ENCODE data around the gene CFAP251.
A peak's percentile ranks its signal among the peaks of the same experiment; 100 is the strongest.
"Not testable (repeated sequence)": the region's sequence is repeated elsewhere in the genome, so short reads cannot be mapped to it uniquely, and the experiment has no call there.

Gene CFAP251

DNA sequence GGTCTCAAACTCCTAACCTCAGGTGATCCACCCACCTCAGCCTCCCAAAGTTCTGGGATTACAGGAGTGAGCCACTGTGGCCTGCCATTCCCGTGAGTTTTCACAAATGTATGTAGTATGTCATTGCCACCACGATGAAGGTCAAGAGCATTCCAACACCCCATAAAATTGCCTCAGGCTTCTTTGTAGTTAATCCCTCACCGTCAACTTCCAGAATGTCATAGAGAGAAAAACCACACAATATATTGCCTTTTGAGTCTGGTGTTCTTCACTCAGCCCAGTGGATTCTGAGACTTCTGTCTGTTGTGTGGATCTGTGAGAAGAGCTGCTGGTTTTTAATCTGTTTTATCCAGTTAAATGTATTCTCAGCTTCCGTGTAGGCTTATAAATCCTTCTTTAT is 12.6 kb upstream of the CFAP251 start:
- no peak for DNase-seq

DNA sequence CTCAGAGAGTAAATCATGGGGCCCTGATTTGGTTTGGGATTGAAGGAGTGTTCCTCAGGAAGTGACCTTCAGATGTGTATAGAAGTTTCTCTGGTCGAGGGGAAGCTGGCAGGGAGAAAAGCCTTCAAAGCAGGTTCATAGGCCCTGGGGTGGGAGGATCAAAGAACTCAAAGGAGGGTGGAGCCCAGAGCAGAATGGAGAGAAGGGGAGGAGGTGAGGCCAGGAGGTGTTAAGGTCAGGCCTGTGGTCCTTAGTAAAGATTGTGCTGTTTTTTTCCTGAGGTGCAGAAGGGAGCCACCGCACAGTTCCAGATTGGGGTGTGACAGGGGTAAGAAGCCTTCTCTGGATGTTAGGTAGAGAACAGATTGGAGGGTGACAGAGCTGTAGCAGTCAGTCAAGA is 9.7 kb upstream of the CFAP251 start:
- DNase-seq = no peak

DNA sequence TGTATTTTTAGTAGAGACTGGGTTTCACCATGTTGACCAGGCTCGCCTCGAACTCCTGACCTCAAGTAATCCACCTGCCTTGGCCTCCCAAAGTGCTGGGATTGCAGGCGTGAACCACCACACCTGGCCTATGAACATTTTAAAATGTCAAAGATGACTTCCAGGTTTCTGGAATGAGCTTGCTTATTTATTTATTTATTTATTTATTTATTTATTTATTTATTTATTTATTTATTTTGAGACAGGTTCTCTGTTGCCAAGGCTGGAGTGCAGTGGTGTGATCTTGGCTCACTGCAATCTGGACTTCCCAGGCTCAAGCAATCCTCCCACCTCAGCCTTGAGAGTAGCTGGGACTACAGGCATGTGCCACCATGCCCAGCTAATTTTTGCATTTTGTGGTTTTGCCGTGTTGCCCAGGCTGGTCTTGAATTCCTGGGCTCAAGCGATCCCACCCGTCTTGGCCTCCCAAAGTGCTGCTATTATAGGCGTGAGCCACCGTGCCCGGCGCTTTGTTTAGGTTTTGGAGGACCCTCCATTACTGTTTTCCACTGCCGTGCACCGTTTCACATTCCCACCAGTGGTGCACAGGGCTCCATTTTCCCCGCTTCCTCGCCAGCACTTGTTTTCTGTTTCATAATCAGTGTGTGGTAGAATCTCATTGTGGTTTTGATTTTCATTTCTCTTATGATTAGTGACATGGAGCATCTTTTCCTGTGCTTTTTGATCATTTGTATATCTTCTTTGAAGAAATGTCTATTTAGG is 6.4 kb upstream of the CFAP251 start:
- peak; percentile 53 for DNase-seq

DNA sequence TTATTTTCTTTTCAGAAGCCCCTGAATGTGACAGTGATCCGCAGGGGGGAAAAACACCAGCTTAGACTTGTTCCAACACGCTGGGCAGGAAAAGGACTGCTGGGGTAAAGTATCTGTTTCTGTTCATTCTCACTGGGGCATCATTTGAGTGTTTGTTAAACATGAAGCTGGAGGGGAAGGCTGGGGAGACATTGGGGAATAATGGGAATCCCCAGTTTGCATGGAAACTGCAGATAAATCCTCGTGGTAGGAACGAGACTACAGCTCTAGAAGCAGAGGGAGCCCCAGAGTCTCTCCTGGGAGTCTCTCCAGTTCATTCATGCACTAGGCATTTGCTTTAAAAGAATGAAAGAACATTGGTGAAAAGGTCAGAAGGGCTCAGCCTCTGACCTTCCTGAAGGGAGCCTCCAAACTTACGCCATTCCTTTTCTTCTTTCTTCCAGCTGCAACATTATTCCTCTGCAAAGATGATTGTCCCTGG is 2.5 kb upstream of the CFAP251 start:
- DNase-seq = no peak

DNA sequence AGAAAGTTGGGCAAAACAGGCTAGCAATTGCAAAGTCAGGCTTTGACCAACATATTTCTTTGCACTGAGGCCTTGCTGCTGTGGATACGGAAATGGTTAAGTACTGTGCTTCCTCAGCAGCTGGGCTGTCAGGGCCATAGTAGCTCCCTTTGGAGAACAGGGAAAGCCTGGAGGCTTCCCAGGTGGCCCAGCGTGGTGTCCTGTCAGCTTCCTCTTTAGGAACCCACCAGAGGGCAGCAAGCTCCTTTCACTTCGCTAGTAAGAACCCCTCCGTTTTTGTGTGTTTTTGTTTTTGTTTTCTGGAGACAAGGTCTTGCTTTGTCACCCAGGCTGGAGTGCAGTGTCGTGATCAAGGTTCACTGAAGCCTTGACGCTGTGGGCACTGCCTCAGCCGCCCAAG is 1.7 kb upstream of the CFAP251 start:
- DNase-seq = no peak

DNA sequence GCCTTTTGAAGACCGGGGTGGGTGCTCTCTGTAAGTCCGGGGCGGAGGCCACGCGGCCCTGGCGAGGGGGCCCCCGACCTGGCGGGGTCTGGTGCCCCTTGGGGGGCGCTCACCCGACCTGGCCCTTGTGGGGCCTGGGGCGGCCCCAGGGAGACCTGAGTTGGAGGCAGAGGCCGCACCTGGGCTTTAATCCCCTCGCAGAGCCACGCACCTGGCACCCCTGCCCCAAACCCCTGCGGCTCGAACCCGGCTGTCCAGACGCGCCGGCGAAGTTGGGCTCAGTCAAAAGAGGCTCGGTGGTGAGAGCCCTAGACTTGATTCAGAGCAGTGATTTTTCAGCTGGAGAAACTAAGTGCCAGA is 267 bp downstream of the CFAP251 start:
- no peak for DNase-seq

DNA sequence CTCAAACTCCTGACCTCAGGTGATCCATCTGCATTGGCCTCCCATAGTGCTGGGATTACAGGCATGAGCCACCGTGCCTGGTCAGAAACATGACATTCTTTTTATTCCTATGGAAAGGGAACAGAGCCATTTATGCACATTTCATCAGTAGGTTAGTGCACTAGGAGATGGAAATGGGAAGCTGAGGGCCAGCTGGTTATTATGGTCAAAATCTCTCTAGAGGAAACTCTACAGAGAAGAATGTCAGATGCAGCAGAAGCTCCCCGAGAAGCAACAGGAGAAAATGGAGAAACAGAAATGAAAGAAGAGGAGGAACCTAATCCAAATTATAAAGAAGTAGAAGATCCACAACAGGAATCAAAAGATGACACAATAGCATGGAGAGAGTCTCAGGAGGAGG is 2.7 kb downstream of the CFAP251 start:
- no peak for DNase-seq

DNA sequence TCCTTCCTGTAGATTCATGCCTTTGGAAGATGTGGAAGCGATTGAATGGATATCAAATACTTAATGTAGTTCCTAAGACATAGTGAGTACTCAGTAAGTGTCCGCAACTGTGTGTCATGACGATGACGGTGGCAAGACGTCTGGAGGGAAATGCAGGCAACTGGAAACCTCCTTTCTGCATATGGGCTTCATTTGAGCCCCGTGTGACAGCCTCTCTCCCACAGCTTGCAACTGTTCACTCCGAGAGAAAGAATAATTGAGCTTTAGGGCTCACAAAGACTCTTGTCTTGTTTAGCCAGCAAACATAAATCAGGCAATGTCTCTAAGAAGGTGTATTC is 6.9 kb downstream of the CFAP251 start:
- DNase-seq = no peak

DNA sequence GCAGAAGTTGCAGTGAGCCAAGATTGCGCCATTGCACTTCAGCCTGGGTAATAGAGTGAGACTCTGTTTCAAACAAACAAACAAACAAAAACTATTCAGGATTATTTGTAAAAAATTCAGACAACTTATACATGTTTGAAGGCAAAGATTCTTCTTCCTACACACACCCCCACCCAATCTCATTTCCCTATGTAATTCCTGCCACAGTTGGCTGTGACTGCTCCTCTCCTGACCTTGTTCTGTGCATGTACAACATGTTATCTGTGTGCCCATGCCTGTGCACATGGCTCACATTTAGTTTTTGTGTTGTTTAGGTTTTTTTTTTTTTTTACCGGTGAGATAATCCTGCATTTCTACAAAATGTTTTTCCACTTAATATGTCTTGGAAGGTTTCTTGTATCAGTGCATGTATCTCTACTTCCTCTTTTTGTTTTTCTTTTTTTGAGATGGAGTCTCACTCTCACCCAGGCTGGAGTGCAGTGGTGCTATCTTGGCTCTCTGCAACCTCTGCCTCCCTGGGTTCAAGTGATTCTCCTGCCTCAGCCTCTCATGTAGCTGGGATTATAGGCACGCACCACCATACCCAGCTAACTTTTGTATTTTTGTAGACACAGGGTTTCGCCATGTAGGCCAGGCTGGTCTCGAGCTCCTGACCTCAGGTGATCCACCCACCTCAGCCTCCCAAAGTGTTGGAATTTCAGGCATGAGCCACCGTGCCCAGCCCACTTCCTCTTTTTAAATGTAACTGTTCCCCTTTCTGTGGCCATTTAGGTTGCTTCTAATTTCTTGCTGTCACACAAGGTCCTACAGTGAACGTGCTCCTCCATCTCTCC is 8.7 kb downstream of the CFAP251 start:
- DNase-seq = no peak

DNA sequence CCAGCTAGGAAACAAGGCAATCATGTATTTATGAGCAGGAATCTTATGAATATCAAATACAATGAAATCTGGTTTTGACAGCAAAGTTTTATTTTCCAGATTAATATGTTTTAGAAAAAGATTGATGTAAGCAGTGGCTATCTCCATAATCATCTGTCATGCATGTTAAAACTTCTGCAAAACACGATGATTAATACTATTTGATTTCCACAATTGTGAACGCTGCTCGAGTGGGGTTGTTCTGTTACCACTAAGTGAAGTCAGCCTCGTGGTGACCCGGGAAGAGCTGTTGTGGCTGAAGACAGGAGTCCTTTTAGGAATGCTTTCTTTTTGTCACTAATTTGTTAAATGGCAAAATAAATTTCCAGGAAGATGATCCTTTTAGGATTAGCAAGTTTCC is 9.4 kb downstream of the CFAP251 start:
- no peak for DNase-seq

DNA sequence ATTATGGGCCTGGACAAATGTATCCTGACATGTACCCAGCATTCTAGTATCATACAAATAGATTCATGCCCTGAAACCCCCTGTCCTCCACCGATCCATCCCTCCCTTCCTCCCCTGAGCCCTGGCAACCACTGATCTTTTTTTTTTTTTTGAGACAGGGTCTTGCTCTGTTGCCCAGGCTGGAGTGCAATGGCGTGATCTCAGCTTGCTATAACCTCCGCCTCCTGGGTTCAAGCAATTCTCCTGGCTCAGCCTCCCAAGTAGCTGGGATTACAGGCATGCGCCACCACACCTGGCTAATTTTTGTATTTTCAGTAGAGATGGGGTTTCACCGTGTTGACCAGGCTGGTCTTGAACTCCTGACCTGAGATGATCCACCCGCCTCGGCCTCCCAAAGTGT is 11.2 kb downstream of the CFAP251 start:
- DNase-seq = not testable (repeated sequence)

DNA sequence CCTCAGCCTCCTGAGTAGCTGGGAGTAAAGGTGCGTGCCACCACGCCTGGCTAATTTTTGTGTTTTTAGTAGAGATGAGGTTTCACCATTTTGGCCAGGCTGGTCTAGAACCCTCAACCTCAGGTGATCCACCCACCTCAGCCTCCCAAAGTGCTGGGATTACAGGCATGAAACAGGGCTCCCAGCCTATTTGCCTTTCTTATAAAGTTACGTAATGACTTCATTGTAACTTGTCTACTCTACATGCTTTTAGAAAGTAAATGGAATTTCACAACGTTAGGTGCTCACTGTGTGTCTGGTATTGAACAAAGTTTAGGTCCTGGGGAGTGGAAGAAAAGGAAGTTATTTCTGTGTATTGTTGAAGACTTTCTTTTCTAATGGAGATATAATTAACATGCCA is 12.5 kb downstream of the CFAP251 start:
- DNase-seq = no peak

DNA sequence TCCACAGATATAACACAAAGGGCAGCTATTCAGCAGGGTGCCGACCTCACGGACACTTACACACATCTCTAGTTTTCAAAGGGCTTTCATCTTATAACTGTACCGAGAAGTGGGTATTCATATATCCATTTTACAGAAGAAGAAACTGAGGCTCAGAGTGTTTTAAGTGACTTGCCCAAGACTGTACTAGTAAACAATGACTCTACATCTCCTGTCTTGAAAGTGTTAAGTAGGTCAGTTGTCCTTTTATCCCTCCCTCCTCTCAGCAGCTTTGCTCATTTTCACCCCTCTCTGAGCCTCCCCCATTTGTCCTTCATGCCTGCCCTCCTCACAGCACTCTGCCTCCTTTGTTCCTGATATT is 13.8 kb downstream of the CFAP251 start:
- no peak for DNase-seq

DNA sequence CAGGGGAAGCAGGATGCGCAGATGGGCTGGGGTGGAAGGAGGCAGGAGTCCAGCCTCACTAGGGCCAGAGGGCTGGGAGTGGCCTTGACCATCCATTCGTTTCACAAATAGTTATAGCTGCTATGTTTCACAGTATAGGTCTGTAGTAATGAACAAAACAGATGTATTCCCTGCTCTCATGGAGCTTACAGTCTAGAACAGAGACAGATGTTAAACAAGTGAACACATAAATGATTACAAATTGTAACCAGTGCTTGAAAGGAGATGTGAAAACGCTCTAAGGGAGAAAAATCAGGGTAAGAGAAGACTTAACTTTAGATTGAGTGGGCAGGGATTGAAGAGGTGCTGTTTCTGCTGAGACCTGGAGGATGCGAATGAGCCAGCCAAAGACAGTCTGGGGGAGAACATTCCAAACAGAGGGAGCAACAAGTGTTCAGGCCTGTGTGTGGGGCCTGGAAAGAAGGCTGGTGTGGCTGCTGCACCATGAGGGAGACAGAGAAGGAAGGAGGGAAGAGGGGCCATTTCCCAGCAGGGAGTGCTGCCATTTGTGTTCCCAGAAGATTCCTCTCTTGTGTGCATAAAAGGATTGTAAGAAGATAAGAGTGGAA is 14.6 kb downstream of the CFAP251 start:
- DNase-seq = no peak

DNA sequence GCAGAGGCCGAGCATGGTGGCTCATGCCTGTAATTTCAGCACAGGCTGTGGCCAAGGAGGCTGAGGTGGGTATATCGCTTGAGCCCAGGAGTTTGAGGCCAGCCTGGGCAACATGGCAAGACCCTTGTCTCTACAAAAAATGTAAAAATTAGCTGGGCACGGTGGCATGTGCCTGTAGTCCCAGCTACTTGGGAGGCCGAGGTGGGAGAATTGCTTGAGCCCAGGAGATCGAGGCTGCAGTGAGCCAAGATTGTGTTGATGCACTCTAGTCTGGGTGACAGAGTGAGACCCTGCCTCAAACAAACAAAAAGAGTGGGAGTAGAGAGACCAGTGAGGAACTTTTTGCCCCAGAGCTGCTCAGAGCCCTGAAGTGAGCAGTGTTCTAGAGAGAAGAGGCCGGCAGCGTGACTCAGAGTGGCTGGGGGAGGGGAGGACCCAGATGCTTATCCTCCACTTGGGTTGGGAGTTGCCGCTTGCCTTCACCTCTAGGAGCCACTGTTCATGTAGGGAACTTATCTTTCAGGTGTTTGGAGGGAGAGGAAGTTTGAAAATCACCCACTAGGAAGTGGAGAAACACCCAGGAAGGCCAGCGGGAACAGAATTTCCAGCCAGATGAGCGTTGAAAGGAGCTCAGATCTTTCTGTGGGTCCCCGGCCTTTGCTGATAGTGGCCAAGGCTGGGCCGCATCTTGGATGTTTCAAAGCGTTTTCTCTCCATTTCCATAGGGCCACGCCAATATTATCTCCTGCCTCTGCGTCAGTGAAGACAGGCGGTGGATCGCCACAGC is 15.3 kb downstream of the CFAP251 start:
- no peak for DNase-seq

DNA sequence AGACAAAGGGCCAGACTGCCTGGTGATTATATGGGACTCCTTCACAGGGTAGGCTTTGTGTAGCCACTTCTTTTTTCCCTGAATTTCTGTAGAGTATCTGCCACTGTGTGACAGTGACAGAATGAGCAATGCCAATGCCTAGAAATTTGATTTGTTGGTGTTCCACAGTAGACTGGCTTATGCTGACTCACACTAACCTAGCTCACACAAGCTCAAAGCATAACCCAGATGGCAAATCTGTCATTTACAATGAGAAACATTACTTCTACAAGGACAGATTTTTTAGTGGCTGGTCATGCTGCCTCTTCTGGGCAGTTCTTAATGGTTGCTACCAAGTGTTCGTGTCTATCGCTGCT is 15.9 kb downstream of the CFAP251 start:
- DNase-seq = no peak

DNA sequence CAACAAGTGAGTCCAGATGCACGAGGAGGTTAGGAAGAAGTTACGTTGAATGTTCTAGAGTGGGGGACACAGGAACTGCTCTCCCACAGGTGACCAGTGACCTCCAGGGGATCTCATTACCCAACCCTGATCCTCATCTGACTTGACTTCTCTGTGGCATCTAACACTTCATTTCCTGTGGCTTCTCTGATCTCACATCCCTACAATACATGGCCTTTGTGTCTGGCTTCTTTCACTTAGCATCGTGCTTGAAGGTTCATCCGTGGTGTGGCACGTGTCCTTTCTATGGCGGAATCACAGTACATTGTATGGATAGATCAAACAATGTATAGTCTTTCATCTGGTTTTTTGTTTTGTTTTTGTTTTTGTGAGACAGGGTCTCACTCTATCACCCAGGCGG is 19.3 kb downstream of the CFAP251 start:
- no peak for DNase-seq

DNA sequence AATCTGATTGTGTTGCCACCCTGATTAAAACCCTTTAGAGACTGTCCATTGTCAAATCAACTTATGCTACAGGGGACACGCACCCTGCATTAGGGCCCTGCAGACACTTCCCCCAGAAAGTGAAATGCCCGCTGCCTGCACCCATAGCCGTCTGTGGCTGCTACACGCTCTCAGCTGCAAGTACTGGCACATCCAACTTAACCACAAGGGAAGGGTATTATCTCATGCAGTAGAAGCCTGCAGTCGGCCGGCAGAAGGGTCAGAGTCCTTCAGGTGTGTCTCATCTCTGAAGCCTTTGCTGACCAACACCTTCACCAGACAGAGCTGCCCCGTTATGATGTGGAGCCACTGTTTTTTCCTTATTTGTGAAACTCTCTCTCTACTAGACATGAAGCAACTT is 20.8 kb downstream of the CFAP251 start:
- no peak for DNase-seq

DNA sequence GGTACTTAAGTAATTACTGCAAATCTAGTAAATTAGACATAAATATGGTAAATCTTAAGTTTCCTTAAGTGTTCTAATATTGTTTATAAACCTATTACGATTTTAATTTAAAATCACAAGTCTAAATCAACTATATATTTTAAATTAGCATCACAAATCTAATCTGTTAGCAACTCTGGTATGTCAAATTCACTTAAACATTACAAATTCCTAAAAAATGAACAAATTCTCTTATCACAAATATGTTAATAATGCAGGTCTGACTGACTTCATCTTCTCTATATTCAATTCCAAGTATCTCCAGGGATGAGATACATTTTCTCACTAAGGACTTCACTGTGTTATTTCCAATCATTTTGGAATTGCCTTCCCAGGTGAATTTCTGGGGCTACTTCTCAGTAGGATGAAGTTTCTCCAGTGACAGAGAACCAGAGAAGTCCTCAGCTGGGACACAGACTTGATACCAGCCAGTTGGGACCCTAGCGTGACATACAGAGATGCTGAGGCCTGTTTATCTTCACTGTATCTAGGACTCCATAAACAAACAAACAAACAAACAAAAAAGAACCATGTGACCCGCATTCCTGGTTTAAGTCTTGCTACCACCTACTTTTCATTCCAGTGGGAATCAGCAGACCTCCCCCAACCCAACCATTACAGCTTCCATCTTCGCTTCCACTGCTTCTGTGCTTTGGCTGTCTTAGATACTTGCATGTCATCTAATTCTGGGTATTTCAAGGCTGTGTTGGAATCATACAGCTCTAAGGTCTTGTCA is 21.8 kb downstream of the CFAP251 start:
- DNase-seq = no peak

DNA sequence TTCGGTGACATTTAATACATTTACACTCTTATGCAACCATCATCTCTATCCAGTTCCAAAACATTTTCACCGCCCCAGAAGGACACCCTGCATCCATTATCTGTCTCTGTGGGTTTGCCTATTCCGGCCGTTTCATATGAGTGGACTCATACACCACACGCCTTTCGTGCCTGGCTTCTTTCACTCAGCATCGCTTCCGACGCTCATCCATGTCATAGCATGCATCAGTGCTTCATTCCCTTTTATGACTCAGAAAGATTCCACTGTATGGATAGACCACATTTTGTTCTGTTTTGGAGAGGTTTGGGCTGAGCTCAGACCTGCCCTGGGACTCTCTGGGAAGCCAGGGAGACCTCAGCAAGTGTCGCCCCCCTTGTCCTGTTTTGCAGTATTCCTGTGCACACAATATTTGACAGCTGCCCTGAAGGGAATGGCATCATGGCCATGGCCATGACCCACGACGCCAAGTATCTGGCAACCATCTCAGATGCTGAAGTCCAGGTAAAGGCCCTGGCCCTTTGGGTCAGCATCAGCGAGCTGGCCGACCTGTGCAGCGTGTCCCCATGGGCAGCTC is 23.8 kb downstream of the CFAP251 start:
- no peak for DNase-seq

DNA sequence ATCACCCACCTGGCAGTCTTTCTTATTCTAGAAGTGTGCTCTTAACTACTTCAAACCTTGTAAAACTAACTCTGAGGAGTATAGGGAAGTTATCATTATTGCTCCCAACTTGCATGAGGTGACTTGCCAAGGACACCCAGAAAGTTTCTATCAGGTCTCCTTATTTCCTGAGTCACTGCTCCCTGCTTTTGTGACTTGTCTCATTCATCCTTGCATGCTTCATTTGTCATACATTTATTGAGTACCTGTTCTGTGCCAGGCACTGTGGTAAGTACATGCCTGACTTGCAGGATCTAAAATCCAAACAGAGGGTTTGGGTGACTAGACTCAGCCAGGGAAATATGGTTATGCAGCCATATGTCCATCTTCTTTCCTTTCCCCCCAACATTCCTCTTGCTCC is 25.5 kb downstream of the CFAP251 start:
- no peak for DNase-seq

DNA sequence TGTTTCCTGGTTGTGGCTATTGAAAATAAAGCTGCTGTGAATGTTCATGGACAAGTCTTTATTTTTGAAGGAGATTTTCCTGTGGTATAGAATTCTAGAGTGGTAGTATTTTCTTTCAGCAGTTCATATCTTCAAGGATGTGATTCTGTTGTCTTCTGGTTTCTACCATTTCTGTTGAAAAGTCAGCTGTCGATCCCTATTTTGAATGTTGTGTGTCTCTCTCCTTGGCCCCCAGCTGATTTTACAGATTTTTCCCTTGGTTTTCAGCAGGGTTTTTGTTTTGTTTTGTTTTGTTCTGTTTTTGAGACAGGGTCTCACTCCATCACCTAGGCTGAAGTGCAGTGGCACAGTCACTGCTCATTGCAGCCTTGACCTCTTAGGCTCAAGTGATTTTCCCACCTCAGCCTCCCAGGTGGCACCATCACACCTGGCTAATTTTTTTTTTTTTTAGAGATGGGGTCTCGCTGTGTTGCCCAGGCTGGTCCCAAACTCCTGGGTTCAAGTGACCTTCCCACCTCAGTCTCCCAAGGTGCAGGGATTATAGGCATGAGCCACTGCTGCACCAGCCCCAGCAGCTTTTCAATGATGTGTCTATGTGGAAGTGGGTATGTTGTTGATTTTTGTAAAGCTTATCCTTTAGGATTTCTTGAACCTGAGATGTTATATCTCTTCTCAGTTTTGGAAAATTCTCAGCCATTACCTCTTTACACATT is 28.1 kb downstream of the CFAP251 start:
- DNase-seq = no peak

Data from stimulated activated CD4-positive, alpha-beta T cell treated with anti-CD3 and anti-CD28 coated beads, Interleukin-15, amount 100 ng/mL, for 24 hours (primary cell).